GM18507 (cell line): ENCODE data around the gene CTBP1.
A peak's percentile ranks its signal among the peaks of the same experiment; 100 is the strongest.

Experiments used
- DNase-seq: peaks from one replicate; pipeline ENCODE4 v3.0.0; 2011; ENCODE audit warnings: low read depth; ENCODE audit not compliant: insufficient read length; ENCODE audit errors: extremely low spot score
- FAIRE-seq: peaks from 2 replicates; lab custom pipeline; 2011; peaks lifted over from hg19 to GRCh38; lab: Jason Lieb, UNC

The CTBP1 gene

DNA sequence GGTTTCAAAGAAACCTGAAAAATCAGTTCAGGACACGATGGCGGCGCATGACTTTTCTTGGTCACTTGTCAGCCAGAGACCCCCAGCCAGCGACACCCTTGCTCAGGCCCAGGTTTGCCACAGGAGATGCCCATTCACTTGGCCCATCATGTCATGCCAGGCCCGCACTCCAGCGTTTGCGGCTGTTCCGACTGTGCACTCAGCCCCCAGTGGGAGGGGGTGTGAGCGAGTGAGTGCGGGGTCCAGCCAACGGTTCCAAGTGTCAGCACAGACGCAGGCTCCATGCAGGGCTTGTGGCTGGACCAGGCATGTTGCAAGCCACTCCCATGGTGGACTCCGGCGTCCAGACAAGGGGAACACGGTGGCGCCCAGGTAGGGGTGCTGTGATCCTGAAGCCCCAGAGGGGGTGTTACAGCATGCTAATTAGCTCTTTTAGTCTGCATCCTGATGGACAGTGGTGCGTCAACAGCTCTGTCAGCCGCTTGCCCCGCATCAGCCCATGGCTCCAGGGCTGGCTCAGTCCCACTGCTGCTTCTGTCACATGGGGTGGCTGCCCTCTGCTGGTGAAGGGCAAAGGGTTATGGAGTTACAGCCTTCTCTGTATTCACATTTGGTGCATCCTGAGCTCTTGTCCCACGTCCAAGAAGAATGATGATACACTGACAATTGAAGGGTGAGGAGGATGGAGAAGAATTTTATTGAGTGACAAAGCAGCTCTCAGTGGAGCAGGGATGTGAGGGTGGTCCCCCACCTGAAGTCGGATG lies 37.0 kb upstream of the CTBP1 start:
- FAIRE-seq (no peak), DNase-seq (no peak)

DNA sequence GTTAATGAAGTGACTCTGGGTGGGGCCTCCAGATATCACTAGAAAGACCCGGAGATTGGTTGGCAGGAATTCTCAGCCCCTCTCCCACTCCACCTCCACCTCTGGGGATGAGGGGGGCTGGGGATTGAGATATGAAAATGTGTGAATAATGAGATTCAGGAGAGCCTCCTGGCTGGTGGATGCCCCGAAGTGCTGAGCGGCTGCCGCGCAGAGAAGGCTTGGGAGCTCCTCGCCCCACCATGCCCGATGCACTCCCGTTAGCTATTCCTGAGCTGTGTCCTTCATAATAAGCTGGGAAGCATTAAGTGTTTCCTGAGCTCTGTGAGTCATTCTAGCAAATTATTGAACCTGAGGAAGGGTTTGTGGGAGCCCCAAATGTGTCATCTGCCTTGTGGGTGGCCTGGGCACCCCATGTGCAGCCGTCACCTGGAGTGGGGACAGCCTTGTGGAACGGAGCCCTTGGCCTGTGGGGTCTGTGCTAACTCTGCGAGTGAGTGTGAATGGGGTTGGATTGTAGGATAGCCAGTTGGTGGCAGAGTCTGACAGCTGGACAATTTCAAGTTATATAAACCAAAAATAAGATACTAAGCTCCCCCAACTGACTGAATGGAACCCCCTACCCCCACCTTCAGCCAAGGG lies 36.3 kb upstream of the CTBP1 start:
- DNase-seq (no peak), FAIRE-seq (no peak)

DNA sequence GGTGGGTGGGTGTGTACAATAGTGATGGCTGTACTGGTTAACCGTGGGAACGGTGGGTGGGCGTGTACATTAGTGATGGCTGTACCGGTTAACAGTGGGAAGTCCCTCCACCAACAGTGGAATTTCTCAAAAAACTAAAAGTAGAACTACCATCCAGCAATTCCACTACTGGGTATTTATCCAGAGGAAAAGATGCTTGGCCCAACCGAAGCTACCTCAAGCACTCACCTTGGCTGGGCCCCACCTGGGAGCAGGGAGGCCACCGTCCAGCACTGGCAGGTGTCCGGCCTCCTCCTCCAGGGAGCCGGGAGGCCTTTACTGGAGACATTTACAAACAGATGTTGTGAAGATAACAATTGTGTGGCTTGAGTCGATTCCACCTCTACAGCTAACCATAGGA lies 34.8 kb upstream of the CTBP1 start:
- FAIRE-seq, result no peak
- no peak for DNase-seq

DNA sequence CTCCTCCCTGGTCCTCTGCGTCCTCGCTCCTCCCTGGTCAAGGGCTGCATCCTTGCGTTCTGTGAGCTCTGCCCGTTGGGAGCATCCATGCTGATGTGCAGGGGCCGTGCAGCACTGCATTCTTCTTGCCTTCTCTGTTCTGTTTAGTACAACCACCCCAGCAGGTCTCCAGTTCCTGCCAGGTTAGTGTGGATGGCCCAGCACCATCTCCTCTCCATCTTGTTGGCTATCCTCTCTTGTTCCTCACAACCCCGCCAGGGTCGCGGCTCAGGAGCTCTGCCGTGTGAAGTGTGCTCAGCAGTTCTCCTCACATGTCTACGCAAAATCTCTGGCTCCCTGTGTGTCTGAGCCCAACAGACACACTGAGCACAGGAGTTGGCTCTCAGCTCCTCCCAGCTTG lies 30.3 kb upstream of the CTBP1 start:
- DNase-seq, result no peak
- FAIRE-seq, result no peak

DNA sequence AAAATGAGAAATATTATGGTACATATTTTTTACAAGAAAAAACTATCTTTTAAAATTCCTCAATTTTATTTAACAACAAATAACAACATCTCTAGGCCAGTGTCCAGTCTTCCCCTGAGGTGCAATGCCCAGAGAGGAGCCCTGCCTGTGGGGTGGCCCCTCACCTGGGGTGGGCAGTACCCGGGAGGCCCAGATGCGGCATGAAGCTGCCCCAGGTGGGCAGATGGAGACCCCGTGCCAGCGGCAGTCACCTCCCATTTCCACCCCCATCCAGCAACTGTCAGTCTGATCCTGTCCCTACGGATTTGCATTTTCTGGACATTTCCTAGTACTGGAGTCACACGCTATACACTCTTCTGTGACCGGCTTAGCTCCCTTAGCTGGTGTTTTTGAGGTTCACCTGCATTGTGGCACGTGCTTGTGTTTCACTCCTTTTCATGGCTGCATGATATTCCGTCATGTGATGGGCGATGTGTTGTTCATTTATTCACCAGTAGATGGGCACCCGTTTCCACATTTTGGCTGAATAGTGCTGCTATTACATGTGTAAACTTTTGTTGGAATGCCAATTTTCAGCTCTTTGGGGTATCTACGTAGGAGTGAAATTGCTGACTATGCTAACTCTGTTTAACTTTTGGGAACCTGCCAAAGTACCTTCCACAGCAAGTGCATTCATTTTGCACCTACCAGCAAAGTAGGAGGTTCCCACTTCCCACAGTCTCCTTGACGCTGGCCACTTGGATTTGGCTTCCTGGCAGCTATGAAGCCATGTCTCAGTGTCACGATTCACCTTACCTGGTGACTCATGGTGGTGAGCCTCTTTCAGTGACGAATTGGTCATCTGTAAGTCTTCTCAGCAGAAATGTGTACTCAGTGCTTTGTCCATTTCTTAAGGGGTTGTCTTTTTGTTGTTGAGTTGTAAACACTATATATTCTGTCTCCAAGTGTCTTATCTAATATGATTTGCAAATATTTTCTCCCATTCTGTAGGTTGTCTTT lies 29.0 kb upstream of the CTBP1 start:
- FAIRE-seq (no peak), DNase-seq (no peak)

DNA sequence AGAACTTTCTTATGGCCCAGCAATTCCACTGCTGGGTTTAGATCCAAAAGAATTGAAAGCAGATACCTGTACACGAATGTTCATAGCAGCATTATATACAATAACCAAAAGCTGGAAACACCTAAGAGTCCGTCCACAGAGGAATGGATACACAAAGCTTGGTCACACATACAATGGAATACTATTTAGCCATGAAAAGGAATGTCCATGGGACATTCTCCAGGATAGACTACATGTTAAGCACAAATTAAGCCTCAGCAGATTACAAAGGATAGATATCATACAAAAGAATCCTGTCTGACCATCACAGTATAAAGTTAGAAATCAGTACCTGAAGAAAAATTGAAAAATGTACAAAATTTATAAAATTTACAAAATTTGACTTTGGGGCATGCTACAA lies 28.1 kb upstream of the CTBP1 start:
- FAIRE-seq, result no peak
- DNase-seq, result no peak

DNA sequence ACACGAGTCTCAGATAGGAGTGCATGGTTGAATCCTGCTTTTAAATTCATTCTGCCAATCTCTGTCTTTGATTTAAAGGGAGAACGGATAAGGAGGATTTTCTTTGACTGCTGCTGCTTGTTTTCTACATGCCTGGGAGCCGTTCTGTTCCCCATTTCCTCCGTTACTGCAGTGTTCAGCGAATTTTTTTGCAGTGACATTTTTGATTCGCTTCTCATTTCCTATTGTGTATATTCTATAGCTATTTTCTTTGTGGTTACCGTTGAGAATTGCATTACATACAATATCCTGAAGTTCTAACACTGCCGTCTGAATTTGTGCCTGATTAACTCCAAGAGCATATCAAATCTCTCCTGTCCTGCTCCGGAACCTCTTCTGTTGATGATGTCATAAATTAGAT lies 25.9 kb upstream of the CTBP1 start:
- FAIRE-seq (no peak), DNase-seq (no peak)

DNA sequence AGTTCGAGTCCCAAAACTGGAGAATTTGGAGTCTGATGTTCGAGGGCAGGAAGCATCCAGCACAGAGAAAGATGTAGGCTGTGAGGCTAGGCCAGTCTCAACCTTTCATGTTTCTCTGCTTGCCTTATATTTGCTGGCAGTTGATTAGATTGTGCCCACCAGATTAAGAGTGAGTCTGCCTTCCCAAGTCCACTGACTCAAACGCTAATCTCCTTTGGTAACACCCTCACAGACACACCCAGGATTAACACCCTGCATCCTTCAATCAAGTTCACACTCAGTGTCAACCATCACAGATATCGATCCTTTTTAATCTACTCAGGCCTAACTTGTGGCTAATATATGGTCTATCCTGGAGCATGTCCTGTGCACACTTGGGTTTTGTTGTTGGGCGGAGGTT lies 22.8 kb upstream of the CTBP1 start:
- no peak for FAIRE-seq
- DNase-seq, result no peak

DNA sequence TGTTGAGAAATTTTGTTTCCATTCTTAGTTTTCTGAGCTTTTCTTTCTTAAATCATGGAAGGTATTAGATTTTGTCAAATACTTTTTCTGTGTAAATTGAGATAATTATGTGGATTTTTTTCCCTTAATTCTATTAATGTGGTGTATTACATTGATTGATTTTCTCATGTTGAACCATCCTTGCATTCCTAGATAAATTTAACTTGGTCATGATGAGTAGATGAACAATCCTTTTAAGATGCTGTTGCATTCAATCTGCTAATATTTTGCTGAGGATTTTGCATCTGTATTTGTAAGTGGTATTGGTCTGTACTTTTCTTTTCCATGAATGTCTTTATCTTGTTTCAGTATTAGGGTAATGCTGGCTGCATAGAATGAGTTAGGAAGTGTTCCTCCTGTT lies 20.3 kb upstream of the CTBP1 start:
- peak; percentile 18 for FAIRE-seq
- DNase-seq, result no peak

DNA sequence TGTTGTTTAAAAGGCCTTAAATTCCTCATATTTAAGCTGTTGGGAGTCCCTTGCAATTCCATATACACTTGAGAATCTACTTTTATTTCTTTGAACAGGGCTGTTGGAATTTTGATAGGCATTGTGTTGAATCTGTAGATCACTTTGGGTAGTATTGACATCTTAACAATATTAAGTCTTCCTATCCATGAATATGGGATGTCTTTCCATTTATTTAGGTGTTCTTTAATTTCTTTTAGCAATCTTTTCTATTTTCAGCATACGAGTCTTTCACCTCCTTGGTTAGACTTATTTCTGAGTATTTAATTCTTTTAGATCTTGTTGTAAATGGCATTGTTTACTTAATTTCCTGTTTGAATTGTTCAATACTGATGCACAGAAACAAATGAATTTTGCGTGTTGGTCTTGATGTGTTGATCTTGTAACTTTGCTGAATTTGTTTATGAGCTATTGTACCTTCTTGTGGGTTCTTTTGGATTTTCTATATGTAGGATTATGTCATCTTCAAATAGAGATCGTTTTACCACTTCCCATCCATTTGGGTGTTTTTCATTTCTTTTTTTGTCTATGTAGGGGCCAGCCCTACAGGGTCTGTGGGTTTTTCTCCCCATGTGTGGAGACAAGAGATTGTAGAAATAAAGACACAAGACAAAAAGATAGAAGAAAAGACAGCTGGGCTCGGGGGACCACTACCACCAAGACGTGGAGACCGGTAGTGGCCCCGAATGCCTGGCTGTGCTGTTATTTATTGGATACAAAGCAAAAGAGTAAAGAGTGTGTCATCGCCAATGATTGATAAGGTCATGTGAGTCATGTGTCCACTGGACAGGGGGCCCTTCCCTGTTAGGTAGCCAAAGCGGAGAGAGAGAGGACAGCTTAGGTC lies 18.2 kb upstream of the CTBP1 start:
- peak; percentile 64 for FAIRE-seq
- DNase-seq, result no peak

DNA sequence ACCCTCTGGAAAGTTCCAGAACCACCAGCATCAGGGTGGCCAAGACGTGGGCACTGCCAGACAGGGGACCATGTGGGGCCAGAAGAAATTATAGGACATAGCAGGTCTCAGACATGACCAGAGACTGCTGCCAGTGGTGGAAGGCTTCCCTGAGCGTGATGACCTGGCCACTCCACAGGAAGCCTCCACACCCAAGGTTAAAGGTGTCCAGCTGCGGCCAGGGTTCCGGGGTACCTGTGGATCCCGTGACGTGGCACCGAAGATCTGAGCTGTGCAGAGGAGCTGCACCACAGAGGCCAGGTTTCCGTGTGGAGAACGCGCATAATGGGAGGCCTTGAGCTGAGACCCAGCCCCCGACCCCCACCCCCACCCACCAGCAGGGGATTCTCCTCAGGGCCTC lies 16.4 kb upstream of the CTBP1 start:
- FAIRE-seq (no peak), DNase-seq (no peak)

DNA sequence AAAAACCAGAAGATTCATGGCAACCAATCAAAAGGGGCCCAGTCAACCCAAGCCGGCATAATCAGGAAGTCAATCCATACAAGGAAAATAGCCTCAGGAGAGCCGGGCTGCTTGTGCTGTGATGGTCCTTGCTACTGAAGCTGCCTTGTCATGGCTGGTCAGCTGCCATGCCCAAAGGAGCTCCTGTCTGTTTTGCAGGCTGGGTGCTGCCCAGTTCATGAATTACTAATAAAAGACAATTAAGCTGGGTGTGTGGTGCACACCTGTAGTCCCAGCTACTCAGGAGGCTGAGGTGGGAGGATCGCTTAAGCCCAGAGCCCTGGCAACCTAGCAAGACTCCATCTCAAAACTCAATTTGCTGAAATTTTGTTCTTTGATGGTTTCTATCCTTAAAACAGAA lies 16.0 kb upstream of the CTBP1 start:
- DNase-seq (no peak), FAIRE-seq (no peak)

DNA sequence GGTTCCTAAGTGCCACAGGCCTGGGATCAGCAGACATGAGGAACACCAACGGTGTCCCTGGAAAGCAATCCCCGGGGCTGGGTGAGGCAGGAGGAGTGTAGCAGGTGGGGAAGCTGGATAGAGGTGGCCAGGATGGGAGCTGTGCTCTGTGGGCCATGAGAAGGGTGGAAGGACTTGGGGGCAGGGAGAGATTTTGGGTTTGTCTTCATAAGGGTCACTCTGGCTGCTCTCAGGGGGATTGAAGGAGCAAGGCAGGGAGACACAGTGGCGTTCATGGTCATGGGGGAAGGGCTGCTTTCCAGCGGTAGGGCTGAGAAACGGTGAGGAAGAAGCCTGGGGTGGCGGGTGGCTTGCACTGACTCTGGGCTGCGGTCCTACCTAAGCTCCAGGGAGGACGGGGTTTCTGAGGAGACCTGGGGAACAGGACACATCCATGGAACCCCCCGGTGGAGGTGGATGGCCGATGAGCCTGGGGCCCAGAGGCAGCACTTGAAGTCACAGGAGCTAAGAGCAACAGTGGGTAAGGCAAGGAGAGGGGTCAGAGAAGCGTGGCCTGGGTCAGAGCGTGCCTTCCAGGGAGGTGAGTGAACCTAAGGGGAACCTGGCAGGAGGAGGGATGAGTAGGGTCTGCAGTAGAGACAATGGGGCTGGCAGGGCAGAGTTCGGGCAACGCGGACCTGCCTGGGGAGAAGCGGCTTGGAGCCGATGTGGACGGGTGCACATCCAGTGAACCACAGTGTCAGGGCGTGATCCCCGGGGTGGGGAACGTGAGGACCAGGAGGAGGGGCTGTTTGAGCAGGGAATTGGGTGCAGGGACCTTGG lies 12.4 kb upstream of the CTBP1 start:
- FAIRE-seq (no peak), DNase-seq (no peak)

DNA sequence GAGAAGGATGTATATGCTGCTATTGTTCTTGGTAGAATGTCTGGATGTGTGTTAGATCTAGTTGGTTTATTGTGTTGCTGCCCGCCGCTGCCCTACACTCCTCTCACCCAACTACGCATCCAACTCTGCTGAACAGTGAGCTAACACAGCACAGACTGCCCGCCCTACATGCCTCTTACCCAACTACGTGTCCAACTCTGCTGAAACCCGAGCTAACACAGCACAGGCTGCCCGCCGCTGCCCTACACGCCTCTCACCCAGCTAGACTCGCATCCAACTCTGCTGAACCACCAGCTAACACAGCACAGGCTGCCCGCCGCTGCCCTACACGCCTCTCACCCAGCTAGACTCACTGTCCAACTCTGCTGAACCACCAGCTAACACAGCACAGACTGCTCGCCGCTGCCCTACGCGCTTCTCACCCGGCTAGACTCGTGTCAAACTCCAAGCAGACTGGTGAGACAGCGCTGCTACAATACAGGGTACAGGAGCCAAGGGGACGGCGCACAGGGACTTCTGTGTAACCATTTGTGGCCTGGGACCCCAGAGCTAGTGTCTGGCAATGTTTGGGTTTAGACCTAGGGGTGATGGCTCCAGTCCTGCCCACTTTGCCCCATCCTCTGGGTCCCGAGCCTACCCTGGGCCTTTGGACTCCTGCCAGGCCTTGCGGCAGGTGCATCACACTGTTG lies 11.6 kb upstream of the CTBP1 start:
- DNase-seq (no peak), FAIRE-seq (no peak)

DNA sequence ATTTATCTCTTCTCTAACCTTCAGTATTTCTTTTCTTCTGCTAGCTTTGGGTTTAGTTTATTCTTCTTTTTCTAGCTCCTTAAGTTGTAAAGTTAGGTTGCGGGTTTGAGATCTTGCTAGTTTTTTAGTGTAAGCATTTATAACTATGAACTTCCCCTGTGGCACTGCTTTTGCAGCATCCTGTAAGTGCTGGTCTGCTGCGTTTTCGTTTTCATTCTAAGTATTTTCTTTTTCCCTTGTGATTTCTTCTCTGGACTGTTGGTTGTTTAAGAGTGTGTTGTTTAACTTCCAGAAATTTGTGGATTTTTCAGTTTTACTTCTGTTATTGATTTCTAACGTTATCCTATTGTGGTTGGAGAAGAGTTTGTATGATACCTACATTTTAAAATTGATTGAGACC lies 11.0 kb upstream of the CTBP1 start:
- FAIRE-seq (peak; percentile 90), DNase-seq (no peak)

DNA sequence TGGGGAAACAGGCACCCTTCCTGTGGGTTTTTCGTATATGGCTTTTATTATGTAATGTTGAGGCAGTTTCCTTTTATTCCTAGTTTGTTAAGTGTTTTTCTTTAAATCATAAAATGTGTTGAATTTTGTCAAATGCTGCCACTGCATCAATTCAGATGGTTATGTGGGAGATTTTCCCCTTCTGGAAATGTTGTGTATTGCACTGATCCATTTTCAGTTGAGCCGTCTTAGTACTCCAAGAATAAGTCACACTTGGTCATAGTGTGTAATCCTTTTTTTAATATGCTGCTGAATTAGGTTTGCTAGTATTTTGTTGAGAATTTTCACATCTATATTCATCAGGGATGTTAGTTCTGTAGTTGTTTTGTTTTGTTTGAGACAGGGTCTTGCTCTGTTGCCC lies 9.5 kb upstream of the CTBP1 start:
- DNase-seq (no peak), FAIRE-seq (no peak)

DNA sequence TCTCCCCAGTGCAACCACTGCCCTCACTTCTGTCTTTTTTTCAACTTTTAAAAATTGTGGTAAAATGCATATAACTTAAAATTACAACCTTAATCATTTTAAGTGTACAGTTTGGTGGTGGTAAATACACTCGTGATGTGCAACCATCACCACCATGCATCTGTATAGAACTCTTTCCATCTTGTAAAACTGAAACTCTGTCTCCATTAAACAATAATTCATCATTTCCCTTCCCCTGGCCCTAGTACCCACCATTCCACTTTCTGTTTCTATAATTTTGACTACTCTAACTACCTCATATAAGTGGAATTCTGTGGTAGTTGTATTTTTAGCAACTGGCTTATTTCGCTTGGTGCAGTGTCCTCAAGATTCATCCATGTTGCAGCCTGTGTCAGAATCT lies 6.8 kb upstream of the CTBP1 start:
- DNase-seq, result no peak

DNA sequence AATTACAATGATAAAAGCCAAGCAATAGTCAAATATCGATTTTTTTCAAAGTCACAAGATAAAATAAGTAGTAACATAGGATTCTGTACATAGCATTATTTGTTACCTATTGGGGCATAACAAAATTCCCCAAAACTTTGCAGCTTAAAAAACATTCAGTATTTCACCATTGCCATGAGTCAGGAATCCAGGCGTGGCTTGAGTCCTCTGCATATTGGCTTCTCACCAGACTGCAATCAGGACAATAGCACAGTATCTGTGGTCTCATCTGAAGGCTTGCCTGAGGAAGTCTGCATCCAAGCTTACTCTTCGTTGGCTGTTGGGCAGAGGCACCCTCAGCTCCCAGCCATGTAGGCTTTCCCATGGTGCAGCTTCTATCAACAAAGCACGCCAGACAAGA lies 6.2 kb upstream of the CTBP1 start:
- FAIRE-seq, result no peak
- DNase-seq, result no peak

More for the DNA sequence above, 6.8 kb upstream of the CTBP1 start:
- FAIRE-seq, result no peak
